Measurements from ENCODE around the gene S100A7A.
"Not testable (repeated sequence)": the region's sequence is repeated elsewhere in the genome, so short reads cannot be mapped to it uniquely, and the experiment has no call there.

S100A7A gene

GRCh38 chr1:153428073-153428638, 11.8 kb downstream of the S100A7A start:
- no peak for DNase-seq

- no peak for DNase-seq
Observed at GRCh38 chr1:153428791-153429190, 12.5 kb downstream of the S100A7A start.

DNA sequence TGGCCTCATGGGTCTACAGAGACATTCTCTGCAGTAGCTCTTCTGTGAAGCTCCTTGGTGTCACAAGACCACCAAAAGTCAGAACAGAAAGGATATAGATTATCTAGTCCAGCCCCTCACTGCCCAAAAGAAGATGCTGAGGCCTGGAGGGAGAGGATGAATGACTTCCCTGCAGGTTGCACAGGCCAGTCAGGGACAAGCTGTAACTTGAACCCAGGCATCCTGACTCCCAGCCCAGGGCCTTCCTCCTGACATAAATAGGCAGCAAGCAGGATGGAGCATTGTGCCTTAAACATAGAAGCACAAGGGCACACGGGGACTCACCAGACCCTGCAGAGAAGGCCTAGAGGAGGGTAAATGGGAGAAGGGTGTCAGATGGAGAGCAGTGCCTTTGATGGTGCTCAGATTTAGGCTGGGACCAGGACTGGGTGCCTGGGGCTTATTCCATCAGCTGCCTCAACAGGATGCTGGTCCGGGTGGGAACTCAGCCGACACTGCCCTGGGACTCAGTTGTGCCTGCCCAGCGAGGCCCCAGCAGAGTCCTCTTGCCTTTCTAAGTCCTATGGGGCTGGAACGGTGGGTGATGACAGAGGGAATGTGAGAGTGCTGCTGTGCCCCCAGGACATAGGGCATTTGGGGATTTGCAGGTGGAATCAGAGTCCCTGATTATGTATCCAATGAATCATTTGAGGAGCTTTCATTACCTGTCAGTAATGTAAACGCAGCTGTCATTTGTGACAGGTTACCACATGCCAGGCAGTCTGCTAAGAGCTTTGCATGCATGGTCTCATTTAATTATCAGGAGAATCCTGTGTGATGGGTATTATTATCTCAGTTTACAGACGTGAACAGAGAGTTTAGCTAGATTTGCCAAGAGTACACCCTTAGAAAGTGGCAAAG, 13.2 kb downstream of the S100A7A start:
- DNase-seq, result no peak

DNA sequence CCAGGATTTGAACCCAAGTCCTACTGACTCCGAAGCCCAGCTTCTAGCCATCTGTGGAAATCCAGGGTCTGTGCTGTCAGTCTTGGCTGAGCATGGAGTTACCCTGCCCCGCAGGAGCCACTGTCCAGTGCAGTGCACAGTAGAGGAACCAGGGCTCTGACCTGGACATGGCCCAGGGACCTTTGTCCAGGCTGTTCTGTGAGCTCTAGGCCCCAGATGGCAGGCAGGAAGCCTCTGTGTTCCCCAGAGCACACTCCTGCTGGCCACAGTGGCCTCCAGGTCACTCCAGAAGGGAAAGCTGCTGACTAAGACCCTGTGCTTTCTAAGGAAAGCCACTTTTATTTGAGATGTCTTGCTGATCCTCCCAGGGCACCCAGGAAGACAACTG, 13.8 kb downstream of the S100A7A start:
- DNase-seq, result no peak

DNA sequence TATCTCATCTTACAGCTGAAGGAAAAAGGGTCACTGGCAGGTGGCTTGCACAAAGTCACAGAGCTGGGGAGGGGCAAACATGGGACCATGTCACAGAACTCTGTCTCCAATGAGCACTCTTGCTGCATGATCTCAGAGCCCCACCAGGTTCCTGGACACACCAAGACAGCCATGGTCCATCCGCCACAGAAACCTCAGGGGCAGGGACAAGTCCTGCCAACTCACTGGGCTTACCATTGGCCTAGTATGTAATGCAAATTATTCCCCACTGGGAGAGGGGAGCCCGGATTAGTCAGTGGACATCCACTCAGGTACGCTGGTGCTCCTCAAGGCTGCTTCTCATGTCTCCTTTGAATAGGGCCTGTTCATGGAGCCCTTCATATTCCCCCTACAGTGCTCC, 14.2 kb downstream of the S100A7A start:
- no peak for DNase-seq

DNA sequence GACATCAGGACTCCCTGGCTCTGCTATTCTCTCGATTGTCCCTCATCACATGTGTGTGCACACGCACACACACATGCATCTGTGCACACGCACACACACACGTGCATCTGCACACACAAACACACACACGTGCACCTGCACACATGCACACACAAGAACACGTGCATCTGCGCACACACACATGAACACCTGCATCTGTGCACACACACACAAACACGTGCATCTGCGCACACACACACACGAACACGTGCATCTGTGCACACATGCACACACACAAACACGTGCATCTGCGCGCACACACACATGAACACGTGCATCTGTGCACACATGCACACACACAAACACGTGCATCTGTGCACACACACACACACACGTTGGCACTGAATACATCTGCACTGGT, 14.7 kb downstream of the S100A7A start:
- no peak for DNase-seq

DNA sequence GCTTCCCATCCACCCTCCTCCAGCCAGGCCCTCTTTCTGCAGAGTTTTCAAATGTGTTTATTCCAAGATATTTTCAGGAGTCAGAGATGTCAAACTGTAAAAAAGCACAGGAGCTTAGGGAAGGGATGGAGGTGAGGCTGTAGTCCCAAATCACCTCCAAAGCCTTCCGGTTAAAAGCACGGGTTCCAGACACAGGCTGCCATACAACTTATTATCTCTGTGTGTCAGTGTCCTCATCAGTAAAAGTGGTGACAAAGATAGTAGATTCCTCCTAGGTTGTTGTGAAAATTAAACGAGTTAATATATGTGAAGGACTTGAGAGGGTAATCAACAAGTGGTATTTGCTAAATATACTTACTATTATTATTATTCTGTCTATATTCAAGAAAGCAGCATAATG, 15.1 kb downstream of the S100A7A start:
- DNase-seq, result no peak

- DNase-seq, result no peak
Observed at GRCh38 chr1:153431928-153432327, 15.6 kb downstream of the S100A7A start.

- no peak for DNase-seq
Observed at GRCh38 chr1:153432874-153433681, 16.8 kb downstream of the S100A7A start.

GRCh38 chr1:153434746-153435455, 18.6 kb downstream of the S100A7A start:
- DNase-seq, result no peak

GRCh38 chr1:153437236-153437635, 20.9 kb downstream of the S100A7A start:
- DNase-seq, result no peak

GRCh38 chr1:153438599-153438998, 22.3 kb downstream of the S100A7A start:
- no peak for DNase-seq

DNA sequence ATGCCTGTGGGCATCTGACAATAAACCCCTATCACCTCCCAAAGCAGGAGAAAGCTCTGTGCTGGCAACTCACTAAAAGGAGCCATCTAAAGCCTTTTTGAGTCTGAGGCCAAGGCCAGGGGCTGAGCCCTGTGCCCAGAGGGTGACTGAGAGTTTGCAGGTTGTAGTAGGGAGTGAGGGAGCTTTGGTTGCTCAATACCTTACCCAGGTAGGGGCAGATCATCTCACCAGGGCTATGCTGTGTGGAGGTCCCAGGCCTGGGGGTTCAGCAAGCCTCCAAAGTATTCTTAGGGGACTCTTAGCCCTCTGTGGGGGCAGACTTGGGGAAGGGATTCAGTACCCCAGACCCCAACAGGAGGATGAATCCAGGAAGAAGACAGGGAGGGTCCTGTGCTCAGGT, 23.0 kb downstream of the S100A7A start:
- no peak for DNase-seq

GRCh38 chr1:153441238-153441755, 25.0 kb downstream of the S100A7A start:
- DNase-seq, result no peak

GRCh38 chr1:153443486-153443885, 27.2 kb downstream of the S100A7A start:
- DNase-seq, result no peak

DNA sequence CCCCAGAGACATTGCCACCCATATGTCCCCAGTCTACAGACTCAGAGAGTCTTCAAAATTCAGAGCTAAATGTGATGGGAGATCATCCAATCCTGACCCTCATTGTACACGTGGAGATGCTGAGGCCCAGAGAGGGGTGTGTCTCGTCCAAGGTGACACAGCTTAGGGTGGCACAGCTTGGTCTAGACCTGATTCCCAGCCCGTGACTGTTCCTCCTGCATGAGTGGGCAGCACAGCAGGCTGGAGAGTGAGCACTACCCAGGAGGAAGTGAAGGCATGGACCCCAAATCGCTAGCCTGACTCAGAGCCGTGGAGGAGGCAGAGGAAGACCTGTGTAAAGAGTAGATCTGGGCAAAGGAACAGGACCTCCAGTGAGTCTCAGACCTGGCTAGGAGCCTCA, 27.8 kb downstream of the S100A7A start:
- DNase-seq, result no peak

DNA sequence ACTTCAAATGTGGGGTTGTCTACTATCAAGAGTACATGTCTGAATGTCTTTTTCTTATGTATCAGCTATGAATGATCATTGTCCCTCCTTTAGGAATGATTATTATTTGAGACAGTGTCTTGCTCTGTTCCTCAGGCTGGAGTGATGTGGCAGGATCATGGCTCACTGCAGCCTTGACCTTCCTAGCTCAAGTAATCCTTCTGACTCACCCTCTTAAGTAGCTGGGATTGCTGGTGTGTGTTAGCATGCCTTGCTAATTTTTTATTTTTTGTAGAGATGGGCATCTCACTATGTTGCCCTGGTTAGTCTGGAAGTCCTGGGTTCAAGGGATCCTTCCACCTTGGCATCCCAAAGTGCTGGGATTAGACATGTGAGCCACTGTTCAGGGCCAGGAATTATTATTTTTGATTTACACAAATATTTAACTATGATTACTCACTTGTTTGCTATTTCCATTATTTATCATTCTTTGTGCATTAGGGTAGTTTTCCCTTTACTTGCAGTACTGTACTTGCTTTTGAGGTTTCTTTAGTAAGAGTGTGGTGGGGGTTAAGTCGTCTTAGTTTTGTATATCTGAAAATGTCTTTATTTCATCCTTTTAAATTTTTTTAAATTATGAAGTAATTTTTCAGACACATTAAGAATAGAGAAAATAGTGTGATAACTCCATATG, 31.3 kb downstream of the S100A7A start:
- no peak for DNase-seq

DNA sequence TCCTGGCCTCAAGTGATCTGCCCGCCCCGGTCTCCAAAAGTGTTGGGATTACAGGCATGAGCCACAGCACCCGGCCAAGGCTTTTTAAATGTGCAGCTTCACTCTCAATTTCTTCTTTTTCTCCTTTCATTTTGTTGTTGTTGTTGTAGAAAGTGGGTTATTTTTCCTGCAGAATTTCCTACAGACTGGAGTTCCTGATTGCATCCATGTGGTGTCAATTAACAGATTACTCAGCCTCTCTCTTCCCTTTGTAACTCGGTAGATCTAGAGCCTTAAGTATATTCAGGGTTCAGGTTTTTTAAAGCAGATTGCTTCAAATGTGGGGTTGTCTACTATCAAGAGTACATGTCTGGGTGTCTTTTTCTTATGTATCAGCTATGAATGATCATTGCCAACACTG, 32.5 kb downstream of the S100A7A start:
- DNase-seq, result not testable (repeated sequence)

DNA sequence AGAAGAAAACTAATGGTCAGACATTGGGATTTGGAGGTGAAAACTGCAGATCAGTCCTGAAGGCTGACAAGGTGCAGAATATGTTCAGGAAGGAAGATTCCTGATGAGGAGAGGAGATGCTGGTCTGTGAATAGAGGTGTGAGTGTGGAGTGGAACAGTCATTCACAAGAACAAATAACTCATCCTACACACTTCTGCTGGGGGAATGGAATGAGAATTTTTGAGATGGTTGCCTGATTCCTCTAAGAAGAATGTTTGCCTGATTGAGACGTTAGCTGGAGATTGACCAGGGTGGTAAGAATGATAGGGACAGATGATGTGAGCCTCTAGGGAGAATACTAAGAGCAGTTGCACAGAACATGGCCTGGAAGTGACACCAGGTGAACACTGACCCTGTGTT, 40.1 kb downstream of the S100A7A start:
- DNase-seq, result no peak

GRCh38 chr1:153459655-153460054, 43.3 kb downstream of the S100A7A start:
- no peak for DNase-seq

- no peak for DNase-seq
Observed at GRCh38 chr1:153460551-153460950, 44.2 kb downstream of the S100A7A start, which contains the start of gene S100A7. TSS of gene S100A7 (minus strand) at chr1:153460651. CDS start at chr1:153459013, 1,638 bp downstream.

GRCh38 chr1:153462741-153463140, 46.4 kb downstream of the S100A7A start:
- not testable (repeated sequence) for DNase-seq
